GM21717 (cell line): ENCODE data around the gene BCCIP.
A peak's percentile ranks its signal among the peaks of the same experiment; 100 is the strongest.

Experiments
- ATAC-seq: cut with Tn5 transposase; IDR thresholded peaks from one replicate; pipeline ENCODE4 v1.9.1; 2021; ENCODE audit warnings: mild to moderate bottlenecking, moderate library complexity; ENCODE audit not compliant: unreplicated experiment

The BCCIP gene

GRCh38 chr10:125797994-125798662, 25.2 kb upstream of the BCCIP start:
- no peak for ATAC-seq

GRCh38 chr10:125799451-125800182, 23.7 kb upstream of the BCCIP start:
- no peak for ATAC-seq

DNA sequence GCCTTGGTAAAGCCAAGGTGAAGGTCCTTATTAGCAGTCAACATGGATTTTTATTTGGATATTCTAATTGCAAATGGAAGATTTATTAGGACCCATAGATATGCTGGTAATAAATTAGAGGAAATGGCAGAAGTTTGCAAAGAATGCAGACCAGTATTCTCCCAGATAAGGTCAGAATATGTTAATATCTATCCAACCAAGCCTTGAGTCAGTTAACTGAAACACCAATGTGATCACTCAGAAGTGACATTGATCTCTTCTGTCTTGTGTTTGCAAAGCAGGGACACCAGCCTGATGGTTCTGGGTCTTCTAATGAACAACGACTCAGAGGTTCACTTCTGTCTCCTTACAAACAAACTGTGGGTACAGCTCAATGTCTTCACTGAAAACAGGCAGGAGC, 21.8 kb upstream of the BCCIP start:
- no peak for ATAC-seq

GRCh38 chr10:125802131-125802530, 21.2 kb upstream of the BCCIP start:
- no peak for ATAC-seq

DNA sequence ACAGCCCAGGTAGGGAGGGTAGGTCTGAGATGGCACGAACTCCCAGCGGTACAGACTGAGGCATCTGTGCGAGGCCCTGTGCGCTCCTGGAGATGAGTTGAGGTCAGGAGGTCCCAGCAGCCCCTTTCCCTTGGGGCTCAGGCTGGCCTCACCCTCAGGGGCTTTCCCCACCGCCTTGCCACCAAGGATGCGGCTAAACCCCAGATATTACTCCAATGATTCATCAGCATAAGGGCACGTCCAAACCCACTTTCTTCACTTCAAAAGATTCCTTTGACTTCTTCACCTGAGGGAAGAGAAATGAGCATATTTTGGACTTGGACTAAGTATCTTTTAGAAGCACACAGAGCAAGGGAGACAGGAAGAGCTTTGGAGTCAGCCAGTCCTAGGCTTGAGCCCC, 20.6 kb upstream of the BCCIP start:
- ATAC-seq, result no peak

- ATAC-seq, result no peak
Observed at GRCh38 chr10:125808047-125808446, 15.3 kb upstream of the BCCIP start.

DNA sequence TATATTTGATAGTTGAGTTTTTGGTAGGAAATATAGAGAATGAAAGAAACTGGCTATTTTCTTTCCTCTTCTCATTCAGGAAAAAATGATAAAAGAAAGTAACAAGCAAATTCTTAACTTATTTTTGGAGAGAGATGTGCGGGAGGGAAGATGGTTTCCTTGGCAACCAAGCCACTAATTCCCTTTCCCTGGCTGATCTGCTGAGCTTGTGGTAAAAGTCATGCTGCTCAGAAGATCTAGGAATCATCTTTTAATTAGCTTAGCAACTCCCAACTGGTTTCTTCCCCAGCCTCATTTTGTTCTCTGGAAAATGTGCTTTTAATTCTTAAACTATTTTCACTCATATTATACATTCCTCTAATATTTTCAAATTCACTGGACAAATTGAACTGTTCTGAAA, 12.1 kb upstream of the BCCIP start:
- ATAC-seq, result no peak

DNA sequence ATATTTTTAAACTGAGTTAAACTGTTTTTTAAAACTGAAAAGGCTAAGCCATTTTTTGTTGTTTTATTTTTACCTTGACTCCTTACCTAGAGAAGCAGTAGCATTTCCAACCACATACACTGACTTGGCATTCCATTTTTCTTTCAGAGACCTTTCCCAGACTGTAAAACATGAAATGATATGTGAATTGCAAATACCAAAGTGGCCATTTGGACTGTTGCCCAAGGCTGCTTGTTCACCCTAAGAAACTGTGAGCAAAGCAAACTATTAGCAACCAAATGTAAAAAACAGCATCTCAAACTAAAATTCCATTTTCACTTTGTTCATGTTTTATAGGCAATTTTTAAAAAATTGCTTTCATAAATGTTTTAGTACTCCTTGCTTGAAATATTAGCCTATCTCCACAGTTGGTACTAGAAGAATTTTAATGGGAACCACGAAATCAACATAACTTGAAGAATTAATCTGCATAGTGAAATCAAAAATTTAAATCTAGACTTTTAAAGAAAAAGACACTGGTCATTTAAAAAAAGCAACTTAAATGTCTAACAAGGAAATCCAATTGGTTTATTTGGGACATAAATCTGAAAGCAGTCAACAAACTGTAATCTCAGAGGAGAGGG, 11.1 kb upstream of the BCCIP start:
- ATAC-seq, result no peak

GRCh38 chr10:125815764-125816163, 7.6 kb upstream of the BCCIP start:
- ATAC-seq, result no peak

DNA sequence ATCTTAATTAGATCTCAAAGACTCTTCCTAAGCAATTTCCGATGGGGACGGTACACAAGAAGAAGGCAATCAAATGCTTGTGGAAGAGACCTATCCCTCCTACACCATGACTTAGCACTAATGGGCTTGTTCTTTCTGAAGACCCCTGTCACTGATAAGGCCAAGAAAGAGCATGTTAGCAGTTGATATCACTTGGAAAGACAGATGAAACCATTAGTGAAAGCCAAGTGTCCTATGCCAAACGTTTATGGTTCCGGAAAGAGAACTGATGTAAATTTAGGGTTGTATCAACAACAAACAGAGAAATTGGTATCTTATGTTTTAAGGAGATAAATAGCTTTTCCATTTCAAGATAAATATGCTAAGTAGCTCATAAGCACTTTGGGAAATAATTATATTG, 6.8 kb upstream of the BCCIP start:
- no peak for ATAC-seq

GRCh38 chr10:125817337-125817946, 5.9 kb upstream of the BCCIP start:
- no peak for ATAC-seq

- ATAC-seq, result peak; percentile 48
Observed at GRCh38 chr10:125820701-125821100, 2.6 kb upstream of the BCCIP start.

GRCh38 chr10:125823663-125824251, 411 bp downstream of the BCCIP start:
- no peak for ATAC-seq

DNA sequence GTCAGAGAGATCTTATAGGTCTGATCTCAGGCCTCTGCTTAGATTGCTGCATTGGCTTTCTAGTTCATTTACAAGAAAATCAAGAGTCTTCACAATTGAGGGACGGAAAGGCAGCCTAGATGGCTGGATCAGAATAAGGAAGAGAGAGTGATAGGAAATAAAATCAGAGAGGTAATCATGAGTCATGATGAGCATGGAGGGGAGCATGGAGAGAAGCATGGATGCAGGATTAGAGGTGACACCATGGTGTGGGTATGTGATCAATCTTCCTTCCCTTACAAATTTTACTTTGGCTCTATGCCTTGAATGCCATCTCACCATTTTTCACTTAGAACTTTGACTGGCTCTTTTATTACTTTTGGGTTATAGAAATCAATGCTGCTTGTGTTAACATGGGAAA, 1.4 kb downstream of the BCCIP start:
- ATAC-seq, result no peak

- no peak for ATAC-seq
Observed at GRCh38 chr10:125827133-125827532, 3.8 kb downstream of the BCCIP start.

GRCh38 chr10:125828311-125828710, 5.0 kb downstream of the BCCIP start:
- ATAC-seq, result no peak

- ATAC-seq, result no peak
Observed at GRCh38 chr10:125836746-125837145, 13.4 kb downstream of the BCCIP start.

DNA sequence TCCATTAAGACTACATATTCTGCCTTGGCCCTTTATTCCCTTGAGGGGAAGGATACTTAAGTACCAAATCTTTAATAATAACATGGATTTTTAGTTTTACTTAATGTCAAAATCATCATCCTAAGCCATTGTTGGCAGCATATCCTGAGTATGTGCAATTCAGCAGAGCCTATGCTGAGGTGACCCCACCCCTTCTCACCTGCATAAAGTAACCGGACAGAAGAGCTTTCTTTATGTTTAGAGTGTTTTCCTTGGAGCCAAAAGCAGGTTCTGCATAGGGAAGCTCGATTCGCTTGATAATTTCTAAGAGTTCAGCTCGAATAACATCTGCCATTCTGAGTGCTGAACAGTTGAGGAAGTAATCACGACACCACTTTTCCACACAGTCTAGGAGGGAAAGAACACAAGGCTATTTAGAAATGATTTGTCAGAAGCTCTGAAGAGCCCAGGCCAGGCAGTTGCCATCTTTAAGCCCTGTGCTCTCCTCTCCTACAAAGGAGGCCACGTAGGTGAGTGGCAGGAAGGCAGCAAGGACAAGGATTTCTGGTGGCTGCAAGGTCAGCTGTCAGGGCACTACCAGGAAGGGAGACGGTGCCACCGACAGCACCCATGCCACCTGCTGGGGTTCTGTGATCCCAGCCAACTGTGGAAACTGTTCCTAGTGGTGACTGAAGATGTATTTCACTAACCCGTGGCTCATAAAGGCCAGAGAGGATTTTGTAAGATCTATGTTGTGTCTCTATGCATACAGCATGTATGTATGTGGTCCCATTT, 15.6 kb downstream of the BCCIP start:
- ATAC-seq, result no peak

GRCh38 chr10:125840406-125840805, 17.1 kb downstream of the BCCIP start:
- ATAC-seq, result no peak

DNA sequence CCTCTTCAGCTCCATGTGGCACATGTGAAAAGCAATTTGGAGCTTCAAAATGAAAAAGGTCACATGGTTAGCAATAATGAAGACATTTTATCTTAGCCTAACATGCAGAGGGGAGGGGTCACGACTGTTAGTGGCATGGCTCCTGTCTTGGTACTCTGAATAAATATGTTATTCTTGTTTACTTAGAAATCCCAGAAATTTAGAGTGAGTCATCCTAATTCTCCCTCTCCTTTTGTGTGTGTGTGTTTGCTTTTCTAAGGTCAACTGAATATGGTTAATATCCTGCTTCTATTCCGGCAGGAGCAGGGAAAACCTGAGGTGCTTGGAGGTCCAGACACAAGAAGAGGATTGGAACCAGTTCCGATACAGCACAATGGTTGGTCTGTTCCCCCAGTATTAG, 17.6 kb downstream of the BCCIP start:
- ATAC-seq, result no peak
